ENCODE data around the gene SLC37A3.

- TF ChIP-seq CTCF (conservative IDR thresholded peaks at IDR 0.05; ENCODE audit: low read depth, low read length), result no peak
- TF ChIP-seq EZH2 (IDR thresholded peaks at IDR 0.05; ENCODE audit: low read length, unreplicated experiment), result no peak
Measured at GRCh38 chr7:140403878-140404564, 5.7 kb upstream of the SLC37A3 start, which contains the start of gene RAB19.
